Measurements from ENCODE around the gene ADAMTS2.

The ADAMTS2 gene

DNA sequence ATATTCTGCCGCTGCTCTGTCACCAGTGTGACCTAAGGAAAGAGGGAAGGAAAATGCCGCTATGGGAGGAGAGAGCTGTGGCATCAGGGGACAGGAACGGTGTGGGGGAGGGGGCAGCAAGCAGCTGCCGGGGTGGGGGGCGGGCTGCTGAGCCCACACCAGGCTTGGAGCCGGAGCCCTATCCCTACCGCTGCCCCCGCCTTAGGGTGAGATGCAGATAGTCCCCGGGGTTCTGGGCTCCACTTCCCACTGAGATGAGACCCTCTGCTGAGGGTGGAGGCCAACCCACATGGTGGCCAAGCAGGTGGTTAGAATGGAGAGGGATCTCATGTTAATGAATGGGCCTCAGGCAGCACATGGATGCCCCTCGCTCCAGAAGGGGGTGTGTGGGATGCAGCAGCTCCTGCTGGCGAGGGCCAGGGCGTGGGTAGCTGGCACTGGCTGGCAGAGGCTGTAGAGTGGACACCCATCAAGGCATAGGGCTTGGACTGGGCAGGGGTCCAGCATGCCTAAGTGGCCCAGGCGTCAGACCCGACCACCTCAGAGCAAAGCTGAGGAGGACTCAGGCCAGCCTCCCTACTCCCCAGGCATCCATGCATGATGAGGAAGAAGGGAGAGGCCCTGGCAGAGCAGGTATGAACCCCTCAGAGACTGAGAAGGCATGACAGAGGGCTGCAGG lies 153.6 kb downstream of the ADAMTS2 start:
- no peak for DNase-seq

DNA sequence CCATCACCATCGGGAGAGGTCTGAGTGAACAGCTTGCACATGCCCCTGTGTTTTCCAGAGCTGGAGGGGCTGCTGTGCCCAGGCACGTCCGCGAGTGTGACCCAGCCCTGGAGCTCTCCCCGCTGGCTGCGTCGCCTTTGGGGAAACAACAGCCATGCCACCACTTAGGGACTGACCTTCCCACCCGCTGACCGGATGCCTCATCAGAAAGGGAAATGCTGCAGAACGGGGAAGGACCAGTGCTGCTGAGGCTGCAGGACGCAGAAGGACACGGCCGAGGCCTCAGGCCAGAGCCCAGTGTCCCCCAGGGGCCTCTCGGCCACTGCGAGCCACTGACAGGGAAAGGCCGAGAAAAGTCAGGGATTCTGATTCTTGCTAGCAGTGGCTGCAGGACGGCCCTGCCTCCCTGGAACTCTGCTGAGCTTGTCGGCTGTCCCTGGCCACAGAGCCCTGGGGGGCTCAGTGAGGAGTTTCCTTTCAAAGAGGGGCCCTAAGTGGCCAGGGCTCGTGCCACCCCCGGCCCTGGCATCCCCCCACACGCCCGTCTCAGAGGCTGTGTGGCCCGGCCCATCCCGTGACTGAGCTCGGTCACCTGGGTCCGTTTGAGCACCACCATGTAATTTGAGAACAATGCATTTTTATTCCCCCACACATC lies 154.3 kb downstream of the ADAMTS2 start:
- no peak for DNase-seq

DNA sequence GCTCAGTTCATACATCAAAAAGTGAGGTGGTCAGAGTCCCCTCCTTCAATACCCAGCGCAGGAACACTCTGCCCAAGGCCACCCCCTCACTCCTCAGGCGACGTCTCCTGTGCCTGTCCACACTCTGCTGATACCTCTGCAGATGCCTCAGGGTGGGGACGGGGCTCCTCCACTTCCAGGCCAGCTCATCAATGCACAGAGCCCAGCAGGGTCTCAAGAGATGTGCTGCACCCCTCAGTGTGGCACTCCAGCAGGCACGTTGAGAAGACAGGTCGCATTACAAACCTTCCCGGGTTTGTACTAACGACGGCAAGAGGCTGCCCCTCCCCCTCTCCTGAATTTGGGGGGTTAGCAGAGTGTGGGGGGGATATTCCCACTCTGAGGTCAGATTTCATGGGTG lies 156.6 kb downstream of the ADAMTS2 start:
- no peak for DNase-seq

DNA sequence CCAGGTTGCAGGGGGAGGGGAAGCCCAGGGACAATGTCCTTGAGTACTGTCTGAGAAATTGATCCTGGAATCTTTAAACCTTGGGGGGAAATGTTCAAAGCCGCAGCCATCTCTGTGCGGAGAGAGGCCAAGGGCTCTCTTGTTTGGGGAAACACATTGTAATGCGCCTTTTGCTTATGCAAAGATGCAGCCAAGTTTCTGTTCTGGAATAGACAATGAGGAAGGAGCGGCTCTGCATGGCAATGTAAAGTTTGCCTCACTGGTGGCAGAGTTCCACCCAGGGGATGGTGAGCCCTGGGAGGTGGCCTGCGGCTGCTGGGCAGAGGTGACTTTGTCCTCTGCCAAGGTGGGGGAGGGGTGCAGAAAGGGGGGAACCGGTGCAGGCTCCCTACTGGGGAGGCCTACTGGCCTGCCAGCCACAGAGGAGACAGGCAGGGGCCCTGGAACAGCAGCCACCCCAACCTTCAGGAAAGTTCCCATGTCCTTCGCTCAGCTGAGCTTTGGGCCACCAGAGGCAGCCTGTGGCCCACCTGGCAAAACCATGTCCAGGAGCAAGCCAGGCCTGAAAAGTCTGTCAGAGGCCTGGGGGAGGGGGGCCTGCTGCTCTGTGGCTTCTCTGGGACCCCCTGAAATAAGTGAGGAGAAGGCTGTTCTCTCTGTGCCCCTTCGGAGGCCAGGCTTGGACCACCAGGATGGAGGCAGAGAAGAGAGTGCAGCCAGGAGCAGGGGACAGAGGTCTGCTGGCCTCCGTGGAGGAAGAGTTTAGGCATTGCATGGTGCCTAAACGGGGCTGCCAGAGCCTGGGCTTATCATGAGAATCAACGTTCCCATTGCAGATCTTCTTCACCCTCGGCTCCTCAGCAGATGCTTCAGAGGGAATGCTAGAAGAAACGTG lies 157.3 kb downstream of the ADAMTS2 start:
- DNase-seq = no peak

DNA sequence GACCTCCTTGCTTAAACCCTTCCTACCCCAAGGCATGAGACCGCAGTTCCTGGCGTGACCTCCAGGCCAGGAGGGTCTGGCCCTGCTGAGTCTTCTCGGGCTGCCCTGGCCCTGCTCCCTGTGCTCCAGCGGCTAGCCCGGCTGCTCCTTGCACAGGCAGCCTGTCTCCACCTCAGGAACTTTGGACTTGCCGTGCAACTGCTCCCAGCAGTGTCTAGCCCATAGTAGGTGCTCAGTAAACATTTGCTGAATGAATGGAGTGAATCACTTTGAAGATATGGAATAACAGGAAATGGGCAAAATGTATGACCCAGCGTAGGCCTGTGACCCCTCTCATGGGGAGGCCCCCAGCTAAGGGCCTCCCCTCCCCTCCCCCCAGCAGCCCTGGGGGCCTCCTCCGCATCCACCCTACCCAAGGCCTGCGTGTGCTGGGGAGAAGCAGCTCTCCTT lies 158.0 kb downstream of the ADAMTS2 start:
- DNase-seq = no peak

DNA sequence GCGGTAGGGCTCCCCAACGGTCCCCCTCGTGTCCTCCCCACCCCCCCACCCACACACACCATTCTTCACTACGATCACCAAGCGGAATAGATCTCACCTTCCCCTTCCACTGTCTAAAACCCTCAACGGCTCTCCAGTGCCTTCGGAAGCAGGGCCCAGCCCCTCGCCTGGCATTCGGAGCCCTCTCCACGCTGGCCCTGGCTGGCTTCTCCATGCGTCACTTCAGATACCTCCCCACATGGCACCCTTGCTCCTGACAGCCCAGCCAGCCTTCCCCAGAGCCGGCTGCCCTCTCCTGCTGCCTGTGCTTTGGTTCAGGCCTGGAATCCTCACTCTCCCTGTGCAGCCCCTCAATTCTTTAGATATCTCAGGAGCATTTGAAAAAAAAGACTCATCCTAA lies 158.5 kb downstream of the ADAMTS2 start:
- DNase-seq = no peak

GRCh38 chr5:179185941-179186411 lies 159.3 kb downstream of the ADAMTS2 start:
- DNase-seq = no peak

GRCh38 chr5:179185256-179185940 lies 159.9 kb downstream of the ADAMTS2 start:
- DNase-seq = no peak

- no peak for DNase-seq
Measured at GRCh38 chr5:179184521-179185050, 160.7 kb downstream of the ADAMTS2 start.

GRCh38 chr5:179183481-179183880 lies 161.8 kb downstream of the ADAMTS2 start:
- no peak for DNase-seq

- DNase-seq = no peak
Measured at GRCh38 chr5:179182601-179183000, 162.7 kb downstream of the ADAMTS2 start.

- DNase-seq = no peak
Measured at GRCh38 chr5:179181988-179182387, 163.3 kb downstream of the ADAMTS2 start.

DNA sequence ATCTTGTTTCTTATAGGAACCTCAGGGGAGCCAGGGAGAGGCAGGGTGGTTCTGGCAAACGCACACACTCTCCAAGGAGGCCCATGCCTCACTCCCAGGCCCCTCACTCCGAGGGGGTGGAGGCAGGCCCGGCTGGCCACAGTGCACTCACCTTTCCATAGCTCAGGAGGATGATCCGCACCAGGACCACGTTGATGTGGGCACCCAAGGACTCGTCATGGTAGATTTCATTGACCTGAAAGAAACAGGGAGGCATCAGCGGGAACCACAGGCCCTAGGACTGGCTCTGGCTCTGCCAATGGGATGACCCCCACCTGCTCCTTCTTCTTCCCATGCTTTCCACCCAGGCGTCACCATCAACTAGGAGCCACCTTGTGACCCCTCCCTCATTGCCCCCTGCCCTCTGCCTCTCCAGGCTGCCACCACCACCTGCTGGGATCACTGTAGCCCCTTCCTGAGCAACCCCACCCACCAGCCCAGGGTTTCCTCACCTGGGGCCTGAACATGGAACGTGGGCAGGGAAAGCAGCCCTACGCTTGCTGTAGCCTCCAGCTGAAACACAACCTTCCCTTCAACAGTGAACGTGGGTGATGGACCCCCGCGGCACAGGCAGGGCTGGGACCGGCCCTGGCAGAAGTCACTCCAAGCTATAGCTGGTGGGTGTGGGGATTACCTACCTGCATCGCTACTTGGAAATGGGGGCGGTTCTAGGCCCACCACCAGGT lies 164.2 kb downstream of the ADAMTS2 start:
- no peak for DNase-seq

DNA sequence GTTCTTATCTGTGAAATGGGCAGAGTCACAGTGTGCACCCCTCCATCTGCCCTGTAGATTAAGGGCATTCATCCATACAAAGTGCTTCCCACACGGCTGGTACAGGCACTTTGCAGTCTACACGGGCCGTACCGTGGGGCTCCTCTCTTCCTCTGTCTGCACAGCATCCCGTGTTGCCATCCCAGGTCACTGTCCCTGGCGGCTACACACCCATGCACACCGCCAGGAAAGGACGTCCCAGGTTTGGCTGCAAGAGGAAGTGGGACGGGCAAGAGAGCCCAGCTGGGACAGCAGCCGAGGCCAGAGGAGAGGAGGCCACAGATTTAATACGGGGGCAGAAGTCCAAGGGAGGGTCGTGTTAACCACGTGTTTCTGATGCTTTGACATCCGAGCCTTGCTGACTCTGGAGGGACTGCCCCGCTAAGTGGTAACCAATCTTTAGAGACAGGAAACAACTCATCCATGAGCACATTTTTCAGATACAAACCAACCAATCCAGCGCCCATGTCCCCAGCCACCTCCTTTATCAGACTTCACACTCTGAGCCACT lies 165.1 kb downstream of the ADAMTS2 start:
- DNase-seq = no peak

DNA sequence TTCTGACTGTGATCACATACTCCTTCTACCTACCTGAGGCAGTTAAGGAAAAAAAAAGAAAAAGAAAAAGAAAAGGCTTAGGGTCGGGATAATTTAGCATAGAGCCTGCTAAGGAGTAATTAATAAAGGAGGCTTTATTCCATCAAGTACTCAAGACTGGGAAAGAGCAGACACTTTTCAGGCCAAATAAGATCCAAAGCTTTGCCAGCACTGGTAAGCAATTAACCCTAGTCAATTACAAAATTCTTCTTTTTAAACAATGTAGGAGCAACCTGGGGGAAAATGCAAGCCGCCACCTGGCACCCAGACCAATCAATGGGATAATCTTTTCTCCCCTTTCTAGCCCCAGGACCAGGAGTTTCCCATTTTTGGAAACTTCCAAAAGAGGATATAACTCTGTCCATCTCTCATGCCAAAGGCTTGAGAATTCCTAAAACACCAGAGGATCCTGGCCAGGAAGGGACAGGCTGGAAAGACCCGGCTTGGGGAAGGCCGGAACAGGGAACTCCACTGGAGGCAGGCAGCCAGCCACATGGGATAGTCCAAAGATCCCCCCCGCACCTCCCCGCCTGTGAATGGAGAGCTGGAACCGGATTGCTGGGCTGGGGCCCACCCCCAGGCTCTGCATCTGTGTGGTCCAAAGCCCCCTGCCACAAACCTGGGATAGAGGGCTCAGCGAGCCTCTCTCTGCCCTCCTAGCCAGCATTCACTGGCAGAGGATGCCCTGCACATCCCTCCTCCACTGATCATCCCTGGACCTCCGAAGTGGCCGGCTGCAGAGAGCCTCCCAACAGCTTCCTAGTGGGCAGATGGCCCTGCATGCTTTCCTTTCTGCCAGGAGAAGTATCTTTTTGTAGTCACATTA lies 167.3 kb downstream of the ADAMTS2 start:
- DNase-seq = no peak

DNA sequence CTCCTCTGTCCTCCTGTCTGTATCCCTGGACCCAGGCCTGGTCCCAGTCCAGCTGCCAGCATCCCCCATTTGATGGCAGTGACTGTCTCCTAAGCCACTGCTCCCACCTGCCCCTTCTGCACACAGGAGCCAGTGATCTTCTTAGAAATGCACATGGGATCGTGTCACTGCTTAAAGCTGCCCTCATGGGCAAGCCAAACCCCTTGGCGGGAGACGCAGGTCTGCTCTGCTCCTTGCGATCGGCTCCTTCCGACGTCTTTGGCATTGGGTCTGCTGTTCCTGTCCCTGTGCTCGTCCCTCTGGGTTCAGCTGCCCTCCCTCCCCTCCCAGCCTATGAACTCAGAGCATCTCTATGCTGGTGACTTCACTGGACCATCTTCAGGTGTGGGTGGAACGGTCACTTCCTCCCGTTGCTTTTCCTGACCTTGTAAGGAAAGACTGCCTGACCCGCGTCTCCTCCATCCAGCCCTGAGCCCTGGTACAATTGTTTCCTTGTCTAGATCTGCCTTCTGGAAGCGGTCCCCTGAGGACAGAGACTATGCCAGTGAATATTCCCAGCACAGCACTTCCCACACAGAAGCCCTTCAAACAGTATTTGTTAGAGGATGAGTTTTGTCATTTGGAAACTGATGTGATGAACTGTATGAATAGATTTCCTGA lies 168.6 kb downstream of the ADAMTS2 start:
- no peak for DNase-seq

DNA sequence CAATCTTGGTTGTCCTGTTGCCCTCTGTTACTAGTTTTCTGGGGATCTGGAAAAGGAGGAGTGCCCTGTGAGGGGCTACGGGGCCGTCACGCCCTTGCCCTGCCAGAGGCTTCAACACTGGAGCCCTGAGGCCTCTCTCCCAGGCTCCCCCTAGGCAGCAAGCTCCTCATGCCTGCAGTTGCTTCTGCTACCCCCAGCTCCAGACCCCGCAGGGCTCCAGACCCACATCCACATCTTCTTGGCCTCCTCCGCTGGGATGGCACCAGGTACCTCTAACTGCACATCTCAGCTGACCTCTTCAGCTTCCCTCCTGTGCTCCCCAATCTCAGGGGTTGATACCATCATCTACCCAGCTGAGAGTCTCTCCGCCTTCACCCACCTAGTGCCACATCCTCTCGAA lies 169.1 kb downstream of the ADAMTS2 start:
- no peak for DNase-seq

GRCh38 chr5:179171816-179172745 lies 173.2 kb downstream of the ADAMTS2 start:
- DNase-seq = no peak

DNA sequence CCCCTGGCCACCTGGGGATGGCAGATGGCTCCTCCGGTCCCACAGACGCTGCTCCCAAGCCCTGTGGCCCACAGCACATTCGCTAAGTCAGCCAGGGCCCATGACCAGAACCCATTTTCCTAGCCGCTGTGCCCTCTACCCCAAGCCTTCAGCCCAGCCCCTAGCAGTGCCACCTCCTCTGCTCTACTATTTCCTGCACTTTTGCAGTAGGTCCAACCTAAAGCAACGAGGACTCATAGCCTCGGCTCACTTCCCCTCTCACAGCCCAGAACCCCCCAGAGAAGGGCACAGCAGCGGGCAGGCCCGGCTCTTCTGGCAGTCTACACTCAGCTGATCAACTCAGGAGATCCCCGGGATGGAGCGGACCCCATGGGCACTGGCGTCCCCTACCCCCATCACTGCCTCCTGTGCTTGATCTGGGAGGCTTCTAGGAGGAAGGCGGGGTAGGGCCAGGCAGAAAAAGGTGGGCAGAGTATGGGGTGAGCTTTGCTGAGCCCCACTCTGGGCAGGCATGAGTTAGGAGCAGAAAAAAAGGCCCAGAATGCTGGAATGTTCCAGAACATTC lies 173.9 kb downstream of the ADAMTS2 start:
- no peak for DNase-seq
